Stomach smooth muscle (tissue), 2 donors: ENCODE measurements around the gene TRMO.

Source experiments
- H3K27ac ChIP-seq: one replicate; pipeline ENCODE4 v1.7.0; 2013; ENCODE audit warnings: mild to moderate bottlenecking, low read length, inconsistent platforms
- H3K27me3 ChIP-seq, 2 donors: one replicate each; pipeline ENCODE4 v1.7.0; 2013; ENCODE audit warnings: low read length in 2 of 2; ENCODE audit not compliant: insufficient read depth in 2 of 2, control insufficient read depth in 1 of 2
- H3K36me3 ChIP-seq, 2 donors: one replicate each; pipeline ENCODE4 v1.7.0; 2013; ENCODE audit warnings: low read length in 2 of 2; ENCODE audit not compliant: control insufficient read depth in 2 of 2, insufficient read depth in 2 of 2
- H3K4me1 ChIP-seq: one replicate; pipeline ENCODE4 v1.7.0; 2013; ENCODE audit warnings: low read length; ENCODE audit not compliant: control insufficient read depth, insufficient read depth
- H3K4me3 ChIP-seq, 2 donors: one replicate each; pipeline ENCODE4 v1.7.0; 2013; ENCODE audit warnings: low read length in 2 of 2
- H3K9ac ChIP-seq, 2 donors: one replicate each; pipeline ENCODE4 v1.7.0; 2013; ENCODE audit warnings: low read length in 2 of 2, mild to moderate bottlenecking in 1 of 2
- H3K9me3 ChIP-seq, 2 donors: one replicate each; pipeline ENCODE4 v1.7.0; 2013; ENCODE audit warnings: low read length in 2 of 2; ENCODE audit not compliant: control insufficient read depth in 2 of 2
- donor health status: healthy.
- donor health status: Pancreatic carcinoma.

TRMO gene

DNA sequence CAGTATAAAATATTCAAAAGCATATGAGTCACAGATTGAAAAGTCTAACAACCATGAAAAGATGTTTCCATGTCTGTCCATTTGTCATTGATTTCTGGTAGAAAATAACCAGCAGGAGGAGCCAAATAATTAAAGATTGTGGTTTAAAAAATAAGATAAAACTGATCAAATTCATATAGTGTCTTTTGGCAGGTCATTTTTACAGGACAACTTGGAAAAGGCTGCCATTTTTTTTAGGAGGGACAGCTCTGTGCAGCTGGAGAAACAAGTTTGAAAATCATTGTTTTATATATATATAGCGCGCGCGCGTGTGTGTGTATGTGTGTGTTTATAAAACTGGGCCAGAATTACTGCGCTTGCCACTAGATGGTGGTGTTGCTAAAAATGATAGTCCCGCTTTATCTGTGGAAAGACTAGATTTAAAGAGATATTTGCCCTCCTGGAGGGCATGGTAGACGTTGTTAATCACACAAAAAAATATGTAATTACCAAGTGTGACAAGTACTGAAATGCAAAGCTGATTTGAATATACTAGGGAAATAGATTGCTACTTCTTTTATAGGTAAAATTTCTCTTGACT, 1.3 kb upstream of the TRMO start:
- Histone ChIP-seq H3K9ac (no peak overlapping the region), H3K4me3 (peak overlapping the region; percentile 35 to 36), H3K27ac (no peak overlapping the region), H3K27me3 (peaks cover 0 to 3% of the 10 kb centered on the region in 2 donors), H3K36me3 (no peaks in the 10 kb centered on the region), H3K9me3 (no peaks in the 10 kb centered on the region), H3K4me1 (peaks cover 2% of the 10 kb centered on the region)

GRCh38 chr9:97919217-97919813, 3.0 kb downstream of the TRMO start:
- peaks cover 5 to 11% of the 10 kb centered on the region in 2 donors for H3K36me3 ChIP-seq

DNA sequence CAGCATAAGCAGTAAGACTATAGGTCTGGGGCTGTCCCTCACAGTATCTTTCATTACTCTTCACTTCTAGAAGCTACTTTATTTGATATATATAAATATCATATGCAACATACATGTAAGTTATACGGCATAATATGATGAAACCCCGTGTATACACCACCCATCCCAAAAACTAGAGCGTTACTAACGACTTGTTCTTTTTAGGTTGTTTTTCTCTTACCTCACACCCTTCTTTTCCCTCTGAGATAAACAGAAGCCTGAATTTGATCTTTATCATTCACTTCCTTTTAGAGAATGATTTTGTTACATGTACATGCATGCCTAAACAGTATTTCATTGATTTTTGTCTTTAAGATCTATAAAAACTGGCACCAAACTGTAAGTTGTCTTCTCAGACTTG, 3.7 kb downstream of the TRMO start:
- Histone ChIP-seq H3K4me3 (no peak overlapping the region), H3K9ac (no peak overlapping the region), H3K36me3 (peaks cover 5 to 11% of the 10 kb centered on the region in 2 donors), H3K27ac (no peak overlapping the region), H3K4me1 (peaks cover 2% of the 10 kb centered on the region), H3K9me3 (no peaks in the 10 kb centered on the region), H3K27me3 (no peaks in the 10 kb centered on the region)

More at GRCh38 chr9:97919217-97919813, 3.0 kb downstream of the TRMO start:
- no peaks in the 10 kb centered on the region for H3K9me3 ChIP-seq
- peaks cover 2% of the 10 kb centered on the region for H3K4me1 ChIP-seq
- no peak overlapping the region for H3K27ac ChIP-seq
- H3K4me3 ChIP-seq = no peak overlapping the region
- H3K9ac ChIP-seq = no peak overlapping the region
- no peaks in the 10 kb centered on the region for H3K27me3 ChIP-seq

DNA sequence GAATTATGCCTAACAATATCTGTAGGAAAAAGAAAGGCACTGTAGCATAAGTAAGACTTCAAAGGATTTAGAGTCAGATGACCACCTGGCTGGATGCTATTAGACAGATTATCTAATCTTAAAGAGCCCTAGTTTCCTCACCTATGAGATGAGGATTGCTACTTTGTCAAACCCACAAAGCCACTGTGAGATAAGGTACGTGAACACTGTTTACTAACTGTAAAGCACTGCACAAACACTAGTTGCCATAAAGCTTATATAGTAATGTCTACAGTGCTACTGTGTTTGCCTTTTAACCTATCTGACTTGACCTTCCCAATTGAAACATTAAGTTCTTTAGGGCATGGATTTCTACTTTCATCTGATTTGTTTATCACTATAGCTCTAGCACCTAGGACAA, 10.3 kb downstream of the TRMO start:
- H3K9ac ChIP-seq = no peak overlapping the region
- peaks cover 38 to 44% of the 10 kb centered on the region in 2 donors for H3K36me3 ChIP-seq
- peaks cover 2% of the 10 kb centered on the region for H3K4me1 ChIP-seq
- no peak overlapping the region for H3K4me3 ChIP-seq
- H3K9me3 ChIP-seq = no peaks in the 10 kb centered on the region
- no peaks in the 10 kb centered on the region for H3K27me3 ChIP-seq
- H3K27ac ChIP-seq = no peak overlapping the region

DNA sequence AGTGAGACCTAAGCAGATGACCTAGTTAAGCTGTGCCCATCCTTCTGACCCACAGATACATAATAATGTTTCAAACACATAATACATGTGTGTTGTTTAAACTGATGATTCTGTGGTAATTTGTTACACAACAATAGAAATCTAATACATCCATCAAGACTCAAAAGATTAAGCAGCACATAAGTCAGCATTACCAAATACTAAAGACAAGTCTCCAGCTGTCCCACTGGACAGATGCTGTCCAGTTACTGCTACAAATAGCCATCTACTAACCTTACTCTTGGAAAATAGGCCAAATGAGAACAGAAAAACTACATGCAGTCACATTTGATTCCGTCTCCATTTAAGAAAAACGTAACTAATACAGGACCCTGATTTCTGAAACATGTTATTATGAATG, 10.8 kb downstream of the TRMO start:
- H3K27me3 ChIP-seq = no peaks in the 10 kb centered on the region
- H3K4me1 ChIP-seq = peaks cover 2% of the 10 kb centered on the region
- no peak overlapping the region for H3K4me3 ChIP-seq
- no peaks in the 10 kb centered on the region for H3K9me3 ChIP-seq
- H3K36me3 ChIP-seq = peaks cover 38 to 44% of the 10 kb centered on the region in 2 donors
- H3K27ac ChIP-seq = no peak overlapping the region
- no peak overlapping the region for H3K9ac ChIP-seq

DNA sequence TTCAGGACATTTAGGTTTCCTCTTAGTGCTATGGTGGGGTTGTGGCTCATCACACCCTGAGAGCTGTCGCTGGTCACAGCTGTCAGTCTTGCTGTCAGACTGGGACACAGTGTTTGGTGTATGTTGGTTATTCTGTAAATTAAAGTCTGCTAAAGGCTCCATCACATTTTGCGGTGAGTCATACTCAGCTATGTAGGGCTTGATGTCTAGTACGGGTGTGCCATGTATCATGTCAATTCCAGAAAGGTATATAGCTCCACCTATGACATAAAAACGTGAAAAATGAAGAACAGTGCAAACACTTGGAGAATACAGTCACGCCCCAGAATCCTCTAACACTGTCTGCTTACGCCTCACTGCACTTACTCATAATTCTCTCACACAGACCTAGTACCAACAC, 11.9 kb downstream of the TRMO start:
- peaks cover 35 to 38% of the 10 kb centered on the region in 2 donors for H3K36me3 ChIP-seq
- peaks cover 2% of the 10 kb centered on the region for H3K4me1 ChIP-seq
- no peak overlapping the region for H3K4me3 ChIP-seq
- H3K27ac ChIP-seq = no peak overlapping the region
- no peak overlapping the region for H3K9ac ChIP-seq
- H3K27me3 ChIP-seq = no peaks in the 10 kb centered on the region
- no peaks in the 10 kb centered on the region for H3K9me3 ChIP-seq

DNA sequence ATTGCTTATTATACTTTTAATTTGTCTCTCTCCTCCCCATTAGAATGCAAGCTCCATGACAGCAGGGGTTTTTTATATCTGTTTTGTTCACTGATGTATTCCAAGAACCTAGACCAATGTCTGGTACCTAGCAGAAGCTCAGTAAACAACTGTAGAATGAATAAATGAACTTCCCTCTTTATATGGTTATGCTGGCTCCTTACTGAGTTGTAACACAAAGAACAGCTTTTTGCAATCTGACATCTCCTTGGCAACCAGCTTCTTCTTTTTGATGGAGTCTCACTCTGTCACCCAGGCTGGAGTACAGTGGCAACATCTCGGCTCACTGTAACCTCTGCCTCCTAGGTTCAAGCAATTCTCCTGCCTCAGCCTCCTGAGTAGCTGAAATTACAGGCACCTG, 13.6 kb downstream of the TRMO start:
- Histone ChIP-seq H3K9me3 (no peaks in the 10 kb centered on the region), H3K27me3 (no peaks in the 10 kb centered on the region), H3K4me3 (no peak overlapping the region), H3K36me3 (peaks cover 39 to 41% of the 10 kb centered on the region in 2 donors), H3K27ac (no peak overlapping the region), H3K9ac (no peak overlapping the region), H3K4me1 (peaks cover 2% of the 10 kb centered on the region)

DNA sequence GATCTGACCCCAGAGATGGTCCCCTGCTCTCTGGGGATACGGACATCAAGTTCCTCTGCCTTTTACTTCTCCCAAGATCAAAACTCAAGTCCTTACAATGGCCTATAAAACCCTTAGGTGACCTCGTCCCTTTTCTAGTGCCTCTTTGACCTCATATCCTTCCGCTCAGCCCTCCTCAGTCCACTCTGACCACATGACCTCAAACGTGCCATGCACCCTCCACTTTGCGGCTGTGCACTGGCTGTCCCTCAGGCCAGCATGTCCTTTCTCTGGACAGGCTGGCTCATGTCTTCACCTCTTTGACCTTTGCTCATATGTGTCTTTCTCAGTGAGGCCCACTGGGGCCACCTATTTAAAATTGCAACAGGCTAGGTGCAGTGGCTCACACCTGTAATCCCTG, 14.7 kb downstream of the TRMO start:
- peaks cover 35 to 37% of the 10 kb centered on the region in 2 donors for H3K36me3 ChIP-seq
- H3K4me3 ChIP-seq = no peak overlapping the region
- H3K4me1 ChIP-seq = peaks cover 2% of the 10 kb centered on the region
- H3K27ac ChIP-seq = no peak overlapping the region
- H3K9ac ChIP-seq = no peak overlapping the region
- H3K27me3 ChIP-seq = no peaks in the 10 kb centered on the region
- H3K9me3 ChIP-seq = no peaks in the 10 kb centered on the region

DNA sequence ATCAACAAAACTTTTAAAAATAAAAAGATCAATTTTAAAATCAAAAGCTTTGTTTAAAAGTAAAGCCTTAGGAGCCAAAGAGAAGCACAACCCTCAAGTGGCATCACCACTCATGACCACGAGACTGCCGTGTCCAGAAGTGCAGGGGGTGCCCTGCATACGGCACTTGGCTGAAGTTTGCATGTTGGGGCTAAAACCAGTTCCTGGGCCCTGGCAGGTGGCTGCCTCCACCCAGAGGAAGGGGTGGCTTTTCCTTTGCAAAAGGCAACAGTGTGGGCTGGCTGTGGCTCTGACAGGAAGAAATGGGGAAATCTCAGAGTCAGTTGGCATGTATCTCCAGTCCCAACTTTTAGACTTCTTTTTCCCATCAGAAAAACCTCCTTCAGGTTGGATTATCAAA, 15.3 kb downstream of the TRMO start:
- no peaks in the 10 kb centered on the region for H3K27me3 ChIP-seq
- H3K9me3 ChIP-seq = no peaks in the 10 kb centered on the region
- H3K9ac ChIP-seq = no peak overlapping the region
- H3K27ac ChIP-seq = no peak overlapping the region
- peaks cover 2% of the 10 kb centered on the region for H3K4me1 ChIP-seq
- H3K4me3 ChIP-seq = no peak overlapping the region
- H3K36me3 ChIP-seq = peaks cover 31 to 32% of the 10 kb centered on the region in 2 donors

DNA sequence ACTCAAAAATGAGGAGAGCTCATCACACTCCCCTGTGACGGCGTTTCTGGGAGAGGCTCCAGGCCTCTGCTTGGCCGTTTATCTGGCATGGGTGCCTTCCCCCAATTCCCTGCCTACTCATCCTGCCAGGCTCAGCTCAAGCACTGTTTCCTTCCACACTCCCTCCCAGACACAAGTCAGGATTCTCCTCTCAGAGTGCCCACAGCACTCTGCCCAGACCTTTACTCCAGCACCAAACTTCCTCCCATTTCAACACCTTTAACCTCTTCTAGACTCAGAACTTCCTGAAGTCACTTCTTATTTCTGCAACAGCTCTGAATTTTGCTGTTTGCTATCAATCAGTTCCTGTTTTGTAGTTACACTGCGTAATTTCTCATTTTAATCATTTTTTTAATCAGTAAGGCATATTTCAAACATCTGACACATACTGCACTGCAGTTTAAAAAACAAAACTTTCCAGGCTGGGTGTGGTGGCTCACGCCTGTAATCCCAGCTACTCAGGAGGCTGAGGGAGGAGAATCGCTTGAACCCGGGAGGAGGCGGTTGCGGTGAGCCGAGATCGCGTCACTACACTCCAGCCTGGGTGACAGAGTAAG, 16.0 kb downstream of the TRMO start:
- Histone ChIP-seq H3K27ac (no peak overlapping the region), H3K27me3 (no peaks in the 10 kb centered on the region), H3K36me3 (peaks cover 25 to 28% of the 10 kb centered on the region in 2 donors), H3K9me3 (no peaks in the 10 kb centered on the region), H3K9ac (no peak overlapping the region), H3K4me3 (no peak overlapping the region), H3K4me1 (peaks cover 2% of the 10 kb centered on the region)

- no peaks in the 10 kb centered on the region for H3K9me3 ChIP-seq
- H3K9ac ChIP-seq = no peak overlapping the region
- no peak overlapping the region for H3K4me3 ChIP-seq
- H3K36me3 ChIP-seq = peaks cover 18 to 19% of the 10 kb centered on the region in 2 donors
- peaks cover 2% of the 10 kb centered on the region for H3K4me1 ChIP-seq
- H3K27me3 ChIP-seq = no peaks in the 10 kb centered on the region
- H3K27ac ChIP-seq = no peak overlapping the region
Observed at GRCh38 chr9:97905228-97905627, 17.1 kb downstream of the TRMO start.
